Endothelial cell of umbilical vein (primary cell): Measurements from ENCODE around the gene PABPC1L2A.

Experiments used
- EZH2 ChIP-seq: IDR thresholded peaks from 2 replicates; pipeline ENCODE4 v1.6.1; 2012; ENCODE audit warnings: borderline replicate concordance, low read depth, mild to moderate bottlenecking, moderate library complexity, low read length, inconsistent platforms; ENCODE audit not compliant: severe bottlenecking
- FOS ChIP-seq: IDR thresholded peaks from 2 replicates; pipeline ENCODE4 v1.6.1; 2011; ENCODE audit warnings: mild to moderate bottlenecking, low read length, moderate library complexity, borderline replicate concordance; ENCODE audit not compliant: insufficient read depth
- GATA2 ChIP-seq: IDR thresholded peaks from 2 replicates; pipeline ENCODE4 v1.7.0; 2011; ENCODE audit warnings: low read depth, mild to moderate bottlenecking, moderate library complexity, mixed read lengths, low read length; ENCODE audit not compliant: insufficient read length, insufficient read depth
- JUN ChIP-seq: IDR thresholded peaks from 2 replicates; pipeline ENCODE4 v1.6.1; 2011; ENCODE audit warnings: borderline replicate concordance, low read depth; ENCODE audit not compliant: insufficient read length, insufficient read depth
- MYC ChIP-seq: IDR thresholded peaks from one replicate; pipeline ENCODE4 v1.6.1; 2011; ENCODE audit warnings: mild to moderate bottlenecking, low read depth, low read length
- POLR2A ChIP-seq: IDR thresholded peaks from 2 replicates; pipeline ENCODE4 v1.6.1; 2012; ENCODE audit warnings: low read depth, mild to moderate bottlenecking, control low read depth, low read length
- POLR2AphosphoS5 ChIP-seq: IDR thresholded peaks from 2 replicates; pipeline ENCODE4 v1.6.1; 2012; ENCODE audit warnings: low read depth, mild to moderate bottlenecking, control low read depth, low read length, moderate library complexity; ENCODE audit not compliant: insufficient read depth
- TF ChIP-seq, protein P1 (sequence below), 2 donors: IDR thresholded peaks; 1 replicate in 1 of 2; 2 replicates in 1 of 2; pipeline ENCODE4 v1.5.1; 2011; ENCODE audit warnings: low read length in 2 of 2, mild to moderate bottlenecking in 2 of 2, moderate library complexity in 2 of 2, control low read depth in 1 of 2, inconsistent platforms in 1 of 2, low read depth in 1 of 2; ENCODE audit not compliant: insufficient read depth in 1 of 2; ENCODE audit errors: extremely low read depth in 1 of 2
- TF ChIP-seq, protein P2 (sequence below): IDR thresholded peaks from 2 replicates; pipeline ENCODE4 v1.6.1; 2011; ENCODE audit not compliant: insufficient read depth, insufficient read length

DNA sequence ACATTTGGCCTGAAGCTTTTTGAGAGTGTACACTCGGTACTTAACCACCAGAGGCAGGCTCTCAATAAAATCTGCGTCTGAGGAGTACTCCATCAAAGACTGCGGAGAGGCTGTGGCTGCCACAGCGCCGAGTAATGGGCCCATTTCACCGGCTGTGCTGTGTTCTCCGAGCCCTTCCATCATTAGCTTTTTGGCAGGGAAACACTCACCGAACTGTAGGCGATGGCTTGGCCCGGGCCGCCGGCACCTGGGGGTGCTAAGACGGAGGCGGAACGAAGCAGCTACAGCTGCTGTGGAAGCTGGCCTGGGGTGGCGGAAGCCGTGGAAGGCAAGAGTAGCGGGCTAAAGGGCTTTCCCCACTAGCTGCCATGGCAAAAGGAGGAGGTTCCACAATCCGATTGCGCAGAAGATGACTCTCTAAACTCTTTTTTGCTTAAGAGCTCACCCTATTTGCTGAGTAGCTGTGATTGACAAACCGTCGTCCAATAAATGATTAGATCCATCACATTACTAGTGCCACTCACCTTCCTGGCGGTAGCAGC, 48.5 kb upstream of the PABPC1L2A start:
- TF ChIP-seq, protein P1, sequence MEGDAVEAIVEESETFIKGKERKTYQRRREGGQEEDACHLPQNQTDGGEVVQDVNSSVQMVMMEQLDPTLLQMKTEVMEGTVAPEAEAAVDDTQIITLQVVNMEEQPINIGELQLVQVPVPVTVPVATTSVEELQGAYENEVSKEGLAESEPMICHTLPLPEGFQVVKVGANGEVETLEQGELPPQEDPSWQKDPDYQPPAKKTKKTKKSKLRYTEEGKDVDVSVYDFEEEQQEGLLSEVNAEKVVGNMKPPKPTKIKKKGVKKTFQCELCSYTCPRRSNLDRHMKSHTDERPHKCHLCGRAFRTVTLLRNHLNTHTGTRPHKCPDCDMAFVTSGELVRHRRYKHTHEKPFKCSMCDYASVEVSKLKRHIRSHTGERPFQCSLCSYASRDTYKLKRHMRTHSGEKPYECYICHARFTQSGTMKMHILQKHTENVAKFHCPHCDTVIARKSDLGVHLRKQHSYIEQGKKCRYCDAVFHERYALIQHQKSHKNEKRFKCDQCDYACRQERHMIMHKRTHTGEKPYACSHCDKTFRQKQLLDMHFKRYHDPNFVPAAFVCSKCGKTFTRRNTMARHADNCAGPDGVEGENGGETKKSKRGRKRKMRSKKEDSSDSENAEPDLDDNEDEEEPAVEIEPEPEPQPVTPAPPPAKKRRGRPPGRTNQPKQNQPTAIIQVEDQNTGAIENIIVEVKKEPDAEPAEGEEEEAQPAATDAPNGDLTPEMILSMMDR (IDR thresholded peaks at IDR 0.05; ENCODE audit: extremely low read depth in 1 of 2, insufficient read depth in 1 of 2, low read depth in 1 of 2, low read length in 2 of 2) = no peak
- TF ChIP-seq EZH2 = no peak
- TF ChIP-seq POLR2A = no peak
- no peak for TF ChIP-seq FOS
- TF ChIP-seq JUN = no peak
- TF ChIP-seq POLR2AphosphoS5 = no peak
- TF ChIP-seq, protein P2, sequence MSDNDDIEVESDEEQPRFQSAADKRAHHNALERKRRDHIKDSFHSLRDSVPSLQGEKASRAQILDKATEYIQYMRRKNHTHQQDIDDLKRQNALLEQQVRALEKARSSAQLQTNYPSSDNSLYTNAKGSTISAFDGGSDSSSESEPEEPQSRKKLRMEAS = no peak
- TF ChIP-seq GATA2 = no peak
- no peak for TF ChIP-seq MYC
